HCT116 (cell line): ENCODE measurements around the gene GPX8. TPM values are rescaled to one million over a fixed set of nuclear protein-coding genes. Genes with fewer than 3 reads are reported as not detected.

Experiments used
- ATAC-seq: fragments of 200-7000 bp; cut with Tn5 transposase; 2 replicates; pipeline ENCODE4 v1.9.1; 2020; ENCODE audit warnings: mild to moderate bottlenecking, moderate library complexity
- BruUV-seq: library from RNA; stranded (reverse); fragments of 400-500 nt; replicated peaks from 2 replicates; lab custom pipeline; 2021; lab: Mats Ljungman, UMichigan
- CTCF ChIA-PET: fragments of 300-600 bp; sonication (Branson Sonifier 250); formaldehyde crosslinking; loops from one replicate; lab custom pipeline; 2021; ENCODE audit warnings: antibody characterized with exemption; lab: Charles Lee
- POLR2A ChIA-PET: fragments of 300-600, 350-600 bp; sonication (Branson Sonifier 250); formaldehyde crosslinking; loops from one replicate; lab custom pipeline; 2021; ENCODE audit warnings: antibody characterized with exemption; lab: Charles Lee
- RAD21 ChIA-PET, 2 experiments: fragments of 300-600 bp; sonication (Branson Sonifier 250); formaldehyde crosslinking; loops; one replicate each; lab custom pipeline; 2023; ENCODE audit warnings: low total read pairs in 2 of 2; ENCODE audit not compliant: uncharacterized antibody in 2 of 2, unreplicated experiment in 2 of 2, low non-redundant PET in 1 of 2; lab: Charles Lee
- DNase-seq: peaks from one replicate; pipeline ENCODE4 v3.0.0-alpha.2; 2010; ENCODE audit warnings: low read depth, low spot score
- H2AFZ ChIP-seq: fragments of 200-600 bp; shearing (Covaris generic), sonication (generic); 2 replicates; pipeline ENCODE4 v1.6.1; 2017; ENCODE audit warnings: low read depth, mixed run types, mixed read lengths, antibody characterized with exemption, low read length; ENCODE audit not compliant: poor library complexity, severe bottlenecking
- H3K27ac ChIP-seq: 2 replicates; pipeline ENCODE4 v1.5.1; 2012; ENCODE audit warnings: low read depth, low read length
- H3K27me3 ChIP-seq: fragments of 200-600 bp; sonication (generic); 2 replicates; pipeline ENCODE4 v1.6.1; 2016; ENCODE audit warnings: mixed run types, low read length, mixed read lengths; ENCODE audit not compliant: insufficient read depth
- H3K36me3 ChIP-seq, 2 experiments: fragments of 200-500 bp in 1 of 2; fragments of 200-600 bp in 1 of 2; sonication (Bioruptor generic) in 1 of 2; sonication (generic) in 1 of 2; 2 replicates each; pipeline versions ENCODE4 v1.5.1 to v1.6.1; 2014 to 2016; ENCODE audit warnings: low read length in 2 of 2, inconsistent platforms in 1 of 2, mixed read lengths in 1 of 2, mixed run types in 1 of 2; ENCODE audit not compliant: insufficient read depth in 2 of 2, control insufficient read depth in 1 of 2
- H3K4me1 ChIP-seq, 2 experiments: fragments of 200-600 bp in 1 of 2; sonication (generic) in 1 of 2; 2 replicates each; pipeline versions ENCODE4 v1.5.1 to v1.6.1; 2012 to 2017; ENCODE audit warnings: low read length in 2 of 2, inconsistent platforms in 1 of 2, mild to moderate bottlenecking in 1 of 2, mixed read lengths in 1 of 2, mixed run types in 1 of 2, moderate library complexity in 1 of 2; ENCODE audit not compliant: insufficient read depth in 2 of 2, control insufficient read depth in 1 of 2
- H3K4me2 ChIP-seq: fragments of 200-600 bp; sonication (generic); 2 replicates; pipeline ENCODE4 v1.6.1; 2017; ENCODE audit warnings: mixed run types, low read length, mixed read lengths
- H3K4me3 ChIP-seq, 2 experiments: fragments of 200-600 bp in 1 of 2; sonication (generic) in 1 of 2; replicated peaks in 1 of 2; 2 replicates each; pipeline ENCODE4 v1.5.1; 2011 to 2016; ENCODE audit warnings: low read length in 2 of 2, control low read depth in 1 of 2, low read depth in 1 of 2, mild to moderate bottlenecking in 1 of 2, mixed read lengths in 1 of 2, mixed run types in 1 of 2
- H3K79me2 ChIP-seq: fragments of 200-600 bp; sonication (generic); 2 replicates; pipeline ENCODE4 v1.6.1; 2017; ENCODE audit warnings: mild to moderate bottlenecking, mixed run types, low read length, moderate library complexity, mixed read lengths; ENCODE audit not compliant: insufficient read depth
- H3K9ac ChIP-seq: fragments of 200-600 bp; sonication (generic); 2 replicates; pipeline ENCODE4 v1.6.1; 2016; ENCODE audit warnings: low read length, mixed read lengths
- H3K9me2 ChIP-seq: fragments of 200-600 bp; sonication (generic), shearing (Covaris generic); 2 replicates; pipeline ENCODE4 v1.6.1; 2017; ENCODE audit warnings: mixed run types, mild to moderate bottlenecking, moderate library complexity; ENCODE audit not compliant: insufficient read depth
- H3K9me3 ChIP-seq, 2 experiments: fragments of 200-500 bp in 1 of 2; fragments of 200-600 bp in 1 of 2; sonication (Bioruptor generic) in 1 of 2; sonication (generic) in 1 of 2; 2 replicates each; pipeline ENCODE4 v1.6.1; 2014 to 2017; ENCODE audit warnings: low read length in 2 of 2, mixed read lengths in 2 of 2, inconsistent platforms in 1 of 2, low read depth in 1 of 2, mild to moderate bottlenecking in 1 of 2, mixed run types in 1 of 2, moderate library complexity in 1 of 2; ENCODE audit not compliant: control insufficient read depth in 1 of 2, insufficient read depth in 1 of 2
- H4K20me1 ChIP-seq: fragments of 200-600 bp; sonication (generic), shearing (Covaris generic); 2 replicates; pipeline ENCODE4 v1.6.1; 2017; ENCODE audit warnings: mixed run types, mild to moderate bottlenecking, moderate library complexity; ENCODE audit not compliant: insufficient read depth
- CBX3 ChIP-seq: IDR thresholded peaks from 2 replicates; pipeline ENCODE4 v1.6.1; 2012; ENCODE audit warnings: low read depth
- EGR1 ChIP-seq: IDR thresholded peaks from 2 replicates; pipeline ENCODE4 v1.6.1; 2012; ENCODE audit warnings: low read depth
- EZH2 ChIP-seq: fragments of 200-600 bp; sonication (generic); IDR thresholded peaks from 2 replicates; pipeline ENCODE4 v1.6.1; 2017; ENCODE audit warnings: antibody characterized with exemption, mixed run types
- TCF7L2 ChIP-seq: IDR thresholded peaks from 2 replicates; pipeline ENCODE4 v1.7.0; 2011; ENCODE audit warnings: borderline replicate concordance, inconsistent platforms; ENCODE audit not compliant: insufficient read depth, insufficient read length; ENCODE audit errors: extremely low read depth
- YY1 ChIP-seq: IDR thresholded peaks from 2 replicates; pipeline ENCODE4 v1.6.1; 2011; ENCODE audit warnings: low read length, low read depth, moderate library complexity, mild to moderate bottlenecking; ENCODE audit not compliant: insufficient replicate concordance; ENCODE audit errors: extremely low read depth
- ZFX ChIP-seq: fragments of 450-650 bp; IDR thresholded peaks from 2 replicates; pipeline ENCODE4 v1.6.1; 2017
- intact Hi-C: fragments of 100-400 bp; cut with micrococcal nuclease; formaldehyde crosslinking; loops from 2 replicates; pipeline ENCODE4 v1.10.0; 2022
- total RNA-seq: library from RNA; stranded (reverse); gene quantifications from one replicate; pipeline ENCODE4 v1.2.1, GENCODE V29; 2021; ENCODE audit not compliant: unreplicated experiment
- TF ChIP-seq, protein P1 (sequence below): IDR thresholded peaks from 2 replicates; pipeline ENCODE4 v1.6.1; 2012; ENCODE audit warnings: low read depth
- TF ChIP-seq, protein P2 (sequence below): IDR thresholded peaks from 2 replicates; pipeline ENCODE4 v1.6.1; 2012
- TF ChIP-seq, protein P3 (sequence below), 3 experiments: fragments of 200-600 bp in 1 of 3; sonication (generic) in 1 of 3; IDR thresholded peaks in 2 of 3; conservative IDR thresholded peaks in 1 of 3; 2 replicates each; pipeline ENCODE4 v1.5.1; 2012 to 2017; ENCODE audit warnings: low read depth in 2 of 3, low read length in 2 of 3, antibody characterized with exemption in 1 of 3, borderline replicate concordance in 1 of 3, control low read depth in 1 of 3, mild to moderate bottlenecking in 1 of 3, mixed read lengths in 1 of 3, mixed run types in 1 of 3, moderate library complexity in 1 of 3; ENCODE audit not compliant: insufficient read depth in 1 of 3
- TF ChIP-seq, protein P4 (sequence below): IDR thresholded peaks from 2 replicates; pipeline ENCODE4 v1.6.1; 2012

Gene GPX8
- total RNA-seq, 1 experiment from 2014 or later, result 36.5 TPM

DNA sequence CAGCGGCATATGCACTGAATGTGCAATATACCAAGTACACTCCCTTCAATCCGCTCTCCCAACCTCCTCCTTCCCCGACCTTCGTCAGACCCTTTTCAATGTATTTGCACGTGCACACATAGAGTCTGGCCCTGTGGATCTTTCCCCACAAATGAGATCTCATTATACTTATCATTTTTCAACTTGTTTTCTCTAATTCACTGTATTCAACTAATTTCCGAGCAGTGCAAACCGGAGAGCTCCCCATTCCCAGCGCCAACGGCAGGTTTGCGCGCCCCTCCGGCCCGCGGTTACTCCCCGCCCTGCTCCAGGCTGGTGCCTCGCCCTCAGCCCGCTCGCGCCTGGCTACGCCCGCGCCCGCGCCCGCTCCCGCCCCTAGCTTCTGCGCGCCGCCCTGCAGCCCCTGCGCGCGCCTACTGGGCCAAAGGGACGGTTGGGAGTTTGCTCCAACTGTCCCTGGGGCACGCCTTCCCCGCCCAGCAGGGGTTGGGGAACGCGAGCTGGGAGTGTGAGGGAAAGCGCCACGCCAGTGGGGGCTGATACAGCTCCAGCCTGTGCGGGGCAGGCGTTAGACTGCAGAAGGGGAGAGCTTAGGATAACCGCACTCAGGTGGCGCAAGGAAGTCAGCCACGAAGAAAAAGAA lies 16.3 kb downstream of the GPX8 start (continued):
- TF ChIP-seq, protein P1, sequence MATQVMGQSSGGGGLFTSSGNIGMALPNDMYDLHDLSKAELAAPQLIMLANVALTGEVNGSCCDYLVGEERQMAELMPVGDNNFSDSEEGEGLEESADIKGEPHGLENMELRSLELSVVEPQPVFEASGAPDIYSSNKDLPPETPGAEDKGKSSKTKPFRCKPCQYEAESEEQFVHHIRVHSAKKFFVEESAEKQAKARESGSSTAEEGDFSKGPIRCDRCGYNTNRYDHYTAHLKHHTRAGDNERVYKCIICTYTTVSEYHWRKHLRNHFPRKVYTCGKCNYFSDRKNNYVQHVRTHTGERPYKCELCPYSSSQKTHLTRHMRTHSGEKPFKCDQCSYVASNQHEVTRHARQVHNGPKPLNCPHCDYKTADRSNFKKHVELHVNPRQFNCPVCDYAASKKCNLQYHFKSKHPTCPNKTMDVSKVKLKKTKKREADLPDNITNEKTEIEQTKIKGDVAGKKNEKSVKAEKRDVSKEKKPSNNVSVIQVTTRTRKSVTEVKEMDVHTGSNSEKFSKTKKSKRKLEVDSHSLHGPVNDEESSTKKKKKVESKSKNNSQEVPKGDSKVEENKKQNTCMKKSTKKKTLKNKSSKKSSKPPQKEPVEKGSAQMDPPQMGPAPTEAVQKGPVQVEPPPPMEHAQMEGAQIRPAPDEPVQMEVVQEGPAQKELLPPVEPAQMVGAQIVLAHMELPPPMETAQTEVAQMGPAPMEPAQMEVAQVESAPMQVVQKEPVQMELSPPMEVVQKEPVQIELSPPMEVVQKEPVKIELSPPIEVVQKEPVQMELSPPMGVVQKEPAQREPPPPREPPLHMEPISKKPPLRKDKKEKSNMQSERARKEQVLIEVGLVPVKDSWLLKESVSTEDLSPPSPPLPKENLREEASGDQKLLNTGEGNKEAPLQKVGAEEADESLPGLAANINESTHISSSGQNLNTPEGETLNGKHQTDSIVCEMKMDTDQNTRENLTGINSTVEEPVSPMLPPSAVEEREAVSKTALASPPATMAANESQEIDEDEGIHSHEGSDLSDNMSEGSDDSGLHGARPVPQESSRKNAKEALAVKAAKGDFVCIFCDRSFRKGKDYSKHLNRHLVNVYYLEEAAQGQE, result no peak
- TF ChIP-seq ZFX, result no peak
- TF ChIP-seq, protein P2, sequence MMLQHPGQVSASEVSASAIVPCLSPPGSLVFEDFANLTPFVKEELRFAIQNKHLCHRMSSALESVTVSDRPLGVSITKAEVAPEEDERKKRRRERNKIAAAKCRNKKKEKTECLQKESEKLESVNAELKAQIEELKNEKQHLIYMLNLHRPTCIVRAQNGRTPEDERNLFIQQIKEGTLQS, result no peak

DNA sequence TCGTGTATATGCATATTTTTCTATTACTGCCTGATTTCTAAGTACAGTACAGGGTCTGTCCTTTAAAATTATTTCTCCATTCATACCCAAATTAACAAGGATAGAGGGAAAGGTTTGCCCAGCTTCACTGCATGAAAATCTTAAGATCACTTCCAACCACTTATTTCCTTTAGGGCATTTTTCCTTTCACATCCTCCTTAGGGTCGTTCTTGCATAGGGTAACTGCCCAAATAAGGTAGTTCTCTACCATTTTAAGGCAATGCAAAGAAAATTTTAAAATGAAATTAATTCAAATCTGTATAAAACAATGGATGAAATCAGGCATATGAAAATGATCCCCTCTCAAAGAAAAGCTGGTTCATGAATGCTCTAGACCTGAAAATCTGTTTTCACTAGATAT lies 17.1 kb downstream of the GPX8 start:
- Histone ChIP-seq H3K4me1 (peaks cover 14 to 36% of the 10 kb centered on the region in 2 experiments; a peak in 3 of 4 replicates), H3K9me2 (no peaks in the 10 kb centered on the region), H4K20me1 (no peaks in the 10 kb centered on the region), H3K79me2 (no peaks in the 10 kb centered on the region), H3K27ac (no peak overlapping the region), H3K4me2 (peak overlapping the region; percentile 74), H3K4me3 (peak overlapping the region in 1 of 2 experiments; percentile 44; a peak in 1 of 4 replicates), H3K36me3 (no peaks in the 10 kb centered on the region), H3K9me3 (no peaks in the 10 kb centered on the region), H3K9ac (0 out of 2 replicates have a peak overlapping the region, but pooled peaks have one; percentile 32), H3K27me3 (no peaks in the 10 kb centered on the region), H2AFZ (peak overlapping the region; percentile 98)
- ChIA-PET RAD21 (interaction anchor here in 1 of 2 experiments (0.9 kb wide), 1 partner anchor 42 kb away, joined by 3 read pairs; no protein-coding TSS in a partner anchor), POLR2A (interaction anchor here (0.6 to 1.0 kb wide), 2 partner anchors 49 to 54 kb away, joined by 3 to 4 read pairs; no protein-coding TSS in a partner anchor), CTCF (interaction anchor here (1.3 to 1.9 kb wide), 2 partner anchors 10 to 14 kb away, joined by 4 to 9 read pairs; no protein-coding TSS in a partner anchor)
- BruUV-seq, result no TSS peak
- intact Hi-C loops, result loop anchor here (5.0 to 10.0 kb wide), 2 partner anchors 40 to 818 kb away; partner anchors contain the start of gene IL6ST
- DNase-seq (no peak), ATAC-seq (no peak)
- TF ChIP-seq EGR1 (no peak), CBX3 (no peak), TCF7L2 (no peak), YY1 (no peak), EZH2 (no peak)
- TF ChIP-seq, protein P1, result no peak
- TF ChIP-seq, protein P3, sequence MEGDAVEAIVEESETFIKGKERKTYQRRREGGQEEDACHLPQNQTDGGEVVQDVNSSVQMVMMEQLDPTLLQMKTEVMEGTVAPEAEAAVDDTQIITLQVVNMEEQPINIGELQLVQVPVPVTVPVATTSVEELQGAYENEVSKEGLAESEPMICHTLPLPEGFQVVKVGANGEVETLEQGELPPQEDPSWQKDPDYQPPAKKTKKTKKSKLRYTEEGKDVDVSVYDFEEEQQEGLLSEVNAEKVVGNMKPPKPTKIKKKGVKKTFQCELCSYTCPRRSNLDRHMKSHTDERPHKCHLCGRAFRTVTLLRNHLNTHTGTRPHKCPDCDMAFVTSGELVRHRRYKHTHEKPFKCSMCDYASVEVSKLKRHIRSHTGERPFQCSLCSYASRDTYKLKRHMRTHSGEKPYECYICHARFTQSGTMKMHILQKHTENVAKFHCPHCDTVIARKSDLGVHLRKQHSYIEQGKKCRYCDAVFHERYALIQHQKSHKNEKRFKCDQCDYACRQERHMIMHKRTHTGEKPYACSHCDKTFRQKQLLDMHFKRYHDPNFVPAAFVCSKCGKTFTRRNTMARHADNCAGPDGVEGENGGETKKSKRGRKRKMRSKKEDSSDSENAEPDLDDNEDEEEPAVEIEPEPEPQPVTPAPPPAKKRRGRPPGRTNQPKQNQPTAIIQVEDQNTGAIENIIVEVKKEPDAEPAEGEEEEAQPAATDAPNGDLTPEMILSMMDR (IDR thresholded peaks at IDR 0.05 in 2 of 3, conservative IDR thresholded peaks at IDR 0.05 in 1 of 3; ENCODE audit: borderline replicate concordance in 1 of 3, insufficient read depth in 1 of 3, low read depth in 2 of 3, low read length in 2 of 3), result no peak
- TF ChIP-seq, protein P4, sequence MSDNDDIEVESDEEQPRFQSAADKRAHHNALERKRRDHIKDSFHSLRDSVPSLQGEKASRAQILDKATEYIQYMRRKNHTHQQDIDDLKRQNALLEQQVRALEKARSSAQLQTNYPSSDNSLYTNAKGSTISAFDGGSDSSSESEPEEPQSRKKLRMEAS, result no peak
